Measurements from ENCODE around the gene DMRTA2.

The DMRTA2 gene

DNA sequence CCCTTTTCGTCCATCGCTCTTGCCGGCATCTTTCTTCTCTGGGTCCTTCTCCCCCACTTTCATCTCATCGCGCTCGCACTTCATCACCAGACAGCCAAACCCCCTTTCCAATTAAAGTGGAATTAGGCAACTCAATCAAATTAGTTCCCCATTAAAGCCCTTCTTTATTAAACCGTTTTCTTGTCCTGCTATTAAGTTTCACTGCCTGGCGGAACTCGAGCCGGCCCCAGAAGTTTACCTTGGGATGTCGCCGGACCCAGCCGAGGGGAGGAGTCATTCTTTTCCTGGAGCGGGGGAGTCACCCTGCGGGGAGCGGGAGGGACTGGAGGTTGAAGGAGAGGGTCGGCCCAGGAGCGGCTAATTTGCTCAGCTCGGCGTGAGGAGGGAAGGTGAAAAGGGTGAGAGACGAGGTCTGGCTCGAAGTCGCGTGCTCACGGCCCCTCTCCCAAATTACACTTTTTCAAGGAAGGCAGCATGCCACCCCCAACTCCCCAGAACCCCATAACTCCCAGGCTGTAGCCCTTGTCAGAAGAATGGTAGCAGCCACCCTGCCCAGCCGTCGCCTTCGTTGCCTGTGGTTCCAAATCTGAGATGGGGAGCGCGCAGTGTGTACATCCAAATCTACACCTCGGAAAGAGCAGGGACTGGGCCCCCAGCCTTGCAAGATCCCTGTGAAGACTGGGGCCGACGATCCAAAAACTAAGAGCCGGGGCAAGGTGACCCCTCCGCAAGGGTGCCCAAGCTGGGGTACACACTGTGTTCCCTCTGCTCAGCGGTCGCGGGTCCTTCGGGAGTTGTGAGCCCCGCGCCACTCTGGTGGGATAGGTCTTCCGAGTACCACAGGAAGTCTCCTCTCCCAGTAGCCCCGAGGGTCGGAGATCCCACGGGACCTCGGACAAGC, 6.4 kb downstream of the DMRTA2 start:
- DNase-seq (ENCODE audit: low read depth): no peak
- H3K4me3 ChIP-seq (ENCODE audit: low read length): no peak overlapping the region

DNA sequence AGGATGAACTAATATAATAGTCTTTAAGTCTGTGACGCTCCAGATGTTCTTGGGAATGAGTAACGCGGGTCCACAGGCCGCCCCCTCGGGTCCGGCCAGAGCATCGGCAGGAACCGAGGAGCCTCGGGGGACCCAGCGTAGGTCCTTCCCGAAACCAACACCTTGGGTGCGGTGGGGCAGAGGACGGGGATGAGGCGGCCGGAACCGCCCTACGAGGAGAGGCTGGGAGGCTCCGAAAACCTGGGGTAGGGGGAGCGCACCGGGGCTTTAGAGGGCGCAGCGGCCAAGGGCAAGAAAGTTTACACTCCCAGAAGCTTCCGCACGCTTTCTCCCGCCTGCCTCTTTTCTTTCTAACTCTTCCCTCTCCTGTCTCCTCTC, 7.1 kb downstream of the DMRTA2 start:
- no peak overlapping the region for H3K4me3 ChIP-seq (ENCODE audit: low read length)
- no peak for DNase-seq (ENCODE audit: low read depth)
- TF ChIP-seq, protein P1, sequence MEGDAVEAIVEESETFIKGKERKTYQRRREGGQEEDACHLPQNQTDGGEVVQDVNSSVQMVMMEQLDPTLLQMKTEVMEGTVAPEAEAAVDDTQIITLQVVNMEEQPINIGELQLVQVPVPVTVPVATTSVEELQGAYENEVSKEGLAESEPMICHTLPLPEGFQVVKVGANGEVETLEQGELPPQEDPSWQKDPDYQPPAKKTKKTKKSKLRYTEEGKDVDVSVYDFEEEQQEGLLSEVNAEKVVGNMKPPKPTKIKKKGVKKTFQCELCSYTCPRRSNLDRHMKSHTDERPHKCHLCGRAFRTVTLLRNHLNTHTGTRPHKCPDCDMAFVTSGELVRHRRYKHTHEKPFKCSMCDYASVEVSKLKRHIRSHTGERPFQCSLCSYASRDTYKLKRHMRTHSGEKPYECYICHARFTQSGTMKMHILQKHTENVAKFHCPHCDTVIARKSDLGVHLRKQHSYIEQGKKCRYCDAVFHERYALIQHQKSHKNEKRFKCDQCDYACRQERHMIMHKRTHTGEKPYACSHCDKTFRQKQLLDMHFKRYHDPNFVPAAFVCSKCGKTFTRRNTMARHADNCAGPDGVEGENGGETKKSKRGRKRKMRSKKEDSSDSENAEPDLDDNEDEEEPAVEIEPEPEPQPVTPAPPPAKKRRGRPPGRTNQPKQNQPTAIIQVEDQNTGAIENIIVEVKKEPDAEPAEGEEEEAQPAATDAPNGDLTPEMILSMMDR (conservative IDR thresholded peaks at IDR 0.05; ENCODE audit: low read depth, low read length): no peak

More for the DNA sequence above, 6.4 kb downstream of the DMRTA2 start:
- TF ChIP-seq, protein P1 (conservative IDR thresholded peaks at IDR 0.05; ENCODE audit: low read depth, low read length): no peak

DNA sequence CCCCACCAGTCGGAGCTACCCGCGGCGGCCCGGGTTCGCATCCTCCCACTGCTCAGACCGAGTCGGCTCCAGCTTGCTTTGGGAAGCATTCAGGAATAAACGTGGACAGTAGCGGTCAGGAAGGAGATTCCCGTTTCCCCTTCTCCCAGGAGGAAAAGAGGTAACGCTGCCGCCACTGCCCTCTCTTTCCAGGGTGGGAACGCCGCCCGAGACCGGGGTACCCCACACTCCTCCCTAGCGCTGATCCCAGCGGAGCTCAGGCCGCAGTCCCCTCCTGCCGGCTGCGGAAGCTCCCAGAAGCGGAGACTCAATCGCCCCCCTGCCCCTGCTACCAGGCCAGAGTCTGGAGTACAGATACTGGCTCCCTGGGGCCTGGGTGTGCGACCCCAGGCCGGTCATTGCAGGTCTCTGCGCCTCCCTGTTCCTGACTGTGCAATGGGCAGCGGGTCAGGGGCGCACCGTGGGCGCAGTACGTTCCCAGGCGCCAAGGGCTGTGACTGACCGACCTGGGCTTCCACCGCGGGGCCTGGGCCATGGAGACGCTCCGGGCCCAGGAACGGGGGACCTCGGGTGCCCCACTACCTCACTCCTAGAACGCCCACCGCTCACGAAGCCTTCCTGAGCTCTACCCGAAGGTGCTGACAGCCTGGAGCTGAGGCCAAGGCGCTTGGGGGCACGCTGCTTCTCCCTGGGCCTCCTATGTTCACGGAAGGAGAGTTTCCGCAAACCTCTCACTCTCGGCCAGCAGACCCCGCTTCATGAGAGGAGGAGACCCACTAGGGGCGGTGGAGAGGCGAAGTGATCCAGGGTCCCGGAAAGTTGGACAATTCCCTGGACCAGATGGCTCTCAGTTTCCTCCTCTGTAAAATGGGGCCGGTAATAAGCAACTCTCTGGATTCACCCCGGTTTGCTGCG, 7.8 kb downstream of the DMRTA2 start:
- TF ChIP-seq, protein P1 (conservative IDR thresholded peaks at IDR 0.05; ENCODE audit: low read depth, low read length): no peak
- no peak overlapping the region for H3K4me3 ChIP-seq (ENCODE audit: low read length)
- no peak for DNase-seq (ENCODE audit: low read depth)

DNA sequence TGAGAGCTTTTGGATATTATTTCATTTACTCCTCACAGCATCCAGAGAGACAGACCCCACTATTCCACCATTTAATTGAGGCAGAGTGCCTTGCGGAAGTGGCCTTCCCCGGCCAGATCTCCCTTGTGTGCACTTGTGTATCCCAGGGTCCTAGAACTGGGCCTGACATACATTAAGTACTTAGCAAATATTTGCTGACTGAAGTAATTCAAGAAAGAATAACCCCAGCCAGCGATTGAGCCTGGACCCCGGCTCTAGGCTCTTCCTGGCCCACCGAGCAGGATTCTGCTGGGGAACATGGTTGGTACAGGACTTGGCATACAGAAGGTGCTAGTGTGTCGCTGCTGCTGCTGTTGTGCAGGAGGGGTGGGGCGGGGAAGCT, 8.4 kb downstream of the DMRTA2 start:
- DNase-seq (ENCODE audit: low read depth): no peak
- TF ChIP-seq, protein P1 (conservative IDR thresholded peaks at IDR 0.05; ENCODE audit: low read depth, low read length): no peak
- H3K4me3 ChIP-seq (ENCODE audit: low read length): no peak overlapping the region

DNA sequence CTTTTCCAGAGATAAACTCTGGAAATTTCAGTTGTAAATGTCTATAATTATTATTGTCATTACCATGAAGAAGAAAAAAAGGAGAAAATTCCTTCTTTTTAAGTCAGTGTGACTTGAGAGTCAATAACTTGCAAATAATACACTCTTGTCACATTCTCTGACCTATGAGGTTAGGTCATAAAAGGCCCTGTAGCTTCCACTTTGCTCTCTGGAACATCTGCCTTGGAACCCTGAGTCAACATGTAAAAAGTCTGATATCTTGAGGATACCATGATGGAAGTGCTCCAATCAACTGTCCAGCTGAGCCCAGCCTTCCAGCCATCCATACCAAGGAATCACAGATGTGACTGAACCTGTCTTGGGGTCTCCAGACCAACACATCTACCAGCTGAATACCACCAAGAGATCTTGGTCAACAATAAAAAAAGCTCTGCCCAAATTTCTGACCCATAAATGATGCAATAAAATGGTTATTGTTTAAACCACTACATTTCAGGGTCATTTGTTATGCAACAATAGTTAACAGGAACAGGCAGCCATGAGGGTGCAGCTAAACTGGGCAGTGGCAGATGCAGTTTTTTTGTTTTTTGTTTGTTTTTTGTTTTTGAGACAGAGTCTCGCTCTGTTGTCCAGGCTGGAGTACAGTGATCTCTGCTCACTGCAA, 10.3 kb downstream of the DMRTA2 start:
- H3K4me3 ChIP-seq (ENCODE audit: low read length): no peak overlapping the region
- TF ChIP-seq, protein P1 (conservative IDR thresholded peaks at IDR 0.05; ENCODE audit: low read depth, low read length): no peak
- DNase-seq (ENCODE audit: low read depth): no peak

DNA sequence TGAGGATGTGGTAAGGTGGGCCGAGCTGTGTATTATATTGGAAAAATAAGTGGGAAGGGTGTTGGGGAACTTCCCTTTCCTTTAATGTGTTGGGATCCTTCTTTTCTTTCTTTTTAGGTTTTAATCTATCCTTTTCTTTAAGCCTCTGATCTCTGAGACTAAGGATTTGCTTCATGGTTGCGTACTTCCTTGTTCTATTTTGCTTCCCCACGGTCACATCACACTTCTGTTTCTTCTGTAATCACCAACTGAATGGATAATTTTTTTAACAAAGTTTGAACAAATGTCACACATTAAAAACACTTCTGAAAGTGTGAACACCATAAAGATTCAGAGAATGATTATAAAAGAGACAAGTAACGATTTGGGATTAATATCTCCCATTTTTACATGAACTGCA, 17.4 kb downstream of the DMRTA2 start:
- H3K4me3 ChIP-seq (ENCODE audit: low read length): no peak overlapping the region
- TF ChIP-seq, protein P1 (conservative IDR thresholded peaks at IDR 0.05; ENCODE audit: low read depth, low read length): no peak
- no peak for DNase-seq (ENCODE audit: low read depth)

All from retinal pigment epithelial cell (primary cell).